ENCODE measurements around the gene BNC2. TPM values are rescaled to one million over a fixed set of nuclear protein-coding genes. Genes with fewer than 3 reads are reported as not detected.

BNC2 gene
- total RNA-seq, 1 donor from 2014 or later, result 2.4 TPM

GRCh38 chr9:16727452-16728136 is 142.9 kb downstream of the BNC2 start:
- Histone ChIP-seq H2AFZ (replicated peaks) (peak overlapping the region; percentile 92), H3K27me3 (peaks cover 45% of the 10 kb centered on the region), H3K9me3 (ENCODE audit: low read depth) (no peaks in the 10 kb centered on the region), H4K20me1 (ENCODE audit: low read depth) (no peaks in the 10 kb centered on the region), H3K4me2 (peak overlapping the region; percentile 83), H3K4me1 (peaks cover 37% of the 10 kb centered on the region), H3K9ac (no peak overlapping the region), H3K79me2 (ENCODE audit: low read depth) (no peaks in the 10 kb centered on the region), H3K36me3 (no peaks in the 10 kb centered on the region), H3F3A (ENCODE audit: low read depth) (peaks cover 25% of the 10 kb centered on the region), H3K27ac (no peak overlapping the region), H3K4me3 (peak overlapping the region; percentile 52)
- peaks cover 8% of the 10 kb centered on the region for H3K27me3 Mint-ChIP-seq (ENCODE audit: insufficient read depth, low read depth)
- H3K9me3 Mint-ChIP-seq, result no peaks in the 10 kb centered on the region
- no peak for DNase-seq (ENCODE audit: low spot score)
- TF ChIP-seq EZH2 (IDR thresholded peaks at IDR 0.05) (no peak), EZH2phosphoT487 (IDR thresholded peaks at IDR 0.05) (no peak), CTCF (IDR thresholded peaks at IDR 0.05) (no peak)
- H3K4me1 Mint-ChIP-seq, result peaks cover 41% of the 10 kb centered on the region
- H3K4me3 Mint-ChIP-seq, result peak overlapping the region; percentile 89
- no peaks in the 10 kb centered on the region for H3K36me3 Mint-ChIP-seq
- no peak overlapping the region for H3K27ac Mint-ChIP-seq

DNA sequence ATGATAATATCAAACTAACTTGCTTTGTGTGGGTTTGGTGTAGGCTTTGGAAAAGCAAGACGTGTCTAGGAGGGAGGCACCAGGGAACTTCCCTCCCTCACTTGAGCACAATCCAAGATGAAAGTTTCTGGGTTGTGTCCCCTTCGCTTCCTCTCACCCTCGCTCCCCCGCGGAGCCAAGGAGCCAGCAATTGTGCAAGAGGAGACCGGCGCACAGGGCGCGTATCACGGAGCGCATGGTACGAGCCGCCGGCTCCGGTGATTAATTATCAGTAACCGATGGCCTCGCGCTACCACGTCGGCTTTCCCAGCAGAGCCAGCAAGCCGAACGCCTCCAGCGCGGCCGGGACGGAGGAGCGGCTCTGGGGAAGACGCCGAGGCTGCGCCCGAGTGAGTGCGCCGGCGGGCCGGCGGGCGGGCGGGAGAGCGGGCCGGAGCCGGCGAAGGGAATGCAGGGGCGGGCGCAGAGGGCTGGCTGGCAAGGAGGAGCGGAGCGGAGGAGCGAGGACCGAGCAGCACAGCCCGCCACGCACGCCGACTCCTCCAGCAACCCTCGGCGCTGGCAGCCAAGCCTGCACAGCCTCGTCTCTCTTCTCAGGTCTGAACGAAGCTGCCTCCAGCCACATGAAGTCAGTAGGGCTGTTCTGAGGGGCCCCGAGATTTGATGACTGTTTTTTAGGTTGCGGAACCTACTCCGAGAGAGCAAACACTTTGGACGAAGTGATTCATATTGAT is 143.6 kb downstream of the BNC2 start:
- Histone ChIP-seq H3K9ac (no peak overlapping the region), H3F3A (ENCODE audit: low read depth) (peaks cover 25% of the 10 kb centered on the region), H3K36me3 (no peaks in the 10 kb centered on the region), H3K4me1 (peaks cover 37% of the 10 kb centered on the region), H3K4me2 (peak overlapping the region; percentile 83), H4K20me1 (ENCODE audit: low read depth) (no peaks in the 10 kb centered on the region), H2AFZ (replicated peaks) (peak overlapping the region; percentile 92), H3K27me3 (peaks cover 45% of the 10 kb centered on the region), H3K4me3 (peak overlapping the region; percentile 52), H3K79me2 (ENCODE audit: low read depth) (no peaks in the 10 kb centered on the region), H3K9me3 (ENCODE audit: low read depth) (no peaks in the 10 kb centered on the region), H3K27ac (peak overlapping the region; percentile 27)
- Mint-ChIP-seq H3K4me1 (peaks cover 38% of the 10 kb centered on the region), H3K4me3 (peak overlapping the region; percentile 89), H3K36me3 (no peaks in the 10 kb centered on the region), H3K27ac (peak overlapping the region; percentile 92), H3K9me3 (no peaks in the 10 kb centered on the region), H3K27me3 (ENCODE audit: insufficient read depth, low read depth) (peaks cover 8% of the 10 kb centered on the region)
- TF ChIP-seq CTCF (IDR thresholded peaks at IDR 0.05) (no peak), EZH2 (IDR thresholded peaks at IDR 0.05) (peak; percentile 74), EZH2phosphoT487 (IDR thresholded peaks at IDR 0.05) (peak; percentile 26)
- DNase-seq (ENCODE audit: low spot score), result peak; percentile 91

DNA sequence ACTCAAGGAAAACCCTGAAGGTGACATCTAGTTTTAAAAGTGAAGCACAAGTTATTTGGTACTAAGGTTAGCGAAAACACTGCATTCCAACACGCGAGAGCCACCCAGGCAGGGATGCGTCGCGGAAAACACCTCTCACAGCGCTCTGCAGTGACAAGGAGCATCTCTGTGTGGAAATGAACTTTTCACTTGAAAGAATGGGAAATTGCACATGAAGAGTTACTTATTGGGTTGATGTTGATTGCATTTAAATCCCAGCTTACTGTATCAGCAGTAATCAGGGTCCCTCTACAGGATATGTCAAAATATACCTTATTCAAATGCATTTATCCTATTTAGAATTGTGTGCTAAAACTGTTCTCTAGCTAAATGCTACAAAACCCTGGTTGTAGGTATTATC is 144.4 kb downstream of the BNC2 start:
- peaks cover 37% of the 10 kb centered on the region for H3K4me1 ChIP-seq
- no peaks in the 10 kb centered on the region for H3K36me3 ChIP-seq
- H3K4me3 ChIP-seq, result peak overlapping the region; percentile 52
- peak overlapping the region; percentile 83 for H3K4me2 ChIP-seq
- peaks cover 43% of the 10 kb centered on the region for H3K4me1 Mint-ChIP-seq
- H3K4me3 Mint-ChIP-seq, result peak overlapping the region; percentile 89
- peak; percentile 27 for DNase-seq (ENCODE audit: low spot score)
- peaks cover 8% of the 10 kb centered on the region for H3K27me3 Mint-ChIP-seq (ENCODE audit: insufficient read depth, low read depth)
- no peaks in the 10 kb centered on the region for H3K79me2 ChIP-seq (ENCODE audit: low read depth)
- no peaks in the 10 kb centered on the region for H3K9me3 Mint-ChIP-seq
- TF ChIP-seq EZH2phosphoT487 (IDR thresholded peaks at IDR 0.05), result no peak
- H3K27ac Mint-ChIP-seq, result no peak overlapping the region
- no peak overlapping the region for H3K27ac ChIP-seq
- no peaks in the 10 kb centered on the region for H3K36me3 Mint-ChIP-seq
- H4K20me1 ChIP-seq (ENCODE audit: low read depth), result no peaks in the 10 kb centered on the region
- peak overlapping the region; percentile 36 for H2AFZ ChIP-seq (replicated peaks)
- H3F3A ChIP-seq (ENCODE audit: low read depth), result peaks cover 25% of the 10 kb centered on the region
- no peaks in the 10 kb centered on the region for H3K9me3 ChIP-seq (ENCODE audit: low read depth)
- no peak overlapping the region for H3K9ac ChIP-seq
- H3K27me3 ChIP-seq, result peaks cover 38% of the 10 kb centered on the region
